Measurements from ENCODE around the gene SRP68.

SRP68 gene

GRCh38 chr17:76024353-76024752 lies 48.0 kb downstream of the SRP68 start:
- ATAC-seq: no peak
- TF ChIP-seq ARNTL (CRISPR knock-in tag; IDR thresholded peaks at IDR 0.05; ENCODE audit: borderline replicate concordance, low read depth) (no peak), TOX (CRISPR knock-in tag; IDR thresholded peaks at IDR 0.05; ENCODE audit: borderline replicate concordance) (no peak), OSR1 (CRISPR knock-in tag; IDR thresholded peaks at IDR 0.05) (no peak), CREB5 (CRISPR knock-in tag; IDR thresholded peaks at IDR 0.05; ENCODE audit: low read depth) (no peak), ZFP3 (CRISPR knock-in tag; IDR thresholded peaks at IDR 0.05) (no peak), GLIS3 (CRISPR knock-in tag; IDR thresholded peaks at IDR 0.05) (no peak), ISL1 (CRISPR knock-in tag; IDR thresholded peaks at IDR 0.05) (no peak), PATZ1 (CRISPR knock-in tag; IDR thresholded peaks at IDR 0.05; ENCODE audit: borderline replicate concordance) (no peak), ZNF8 (CRISPR knock-in tag; IDR thresholded peaks at IDR 0.05) (no peak)

GRCh38 chr17:76023900-76024237 lies 48.4 kb downstream of the SRP68 start:
- no peak for ATAC-seq
- TF ChIP-seq GLIS3 (CRISPR knock-in tag; IDR thresholded peaks at IDR 0.05) (no peak), CSDC2 (CRISPR knock-in tag; IDR thresholded peaks at IDR 0.05) (no peak), CSRNP3 (CRISPR knock-in tag; IDR thresholded peaks at IDR 0.05) (no peak), TOX (CRISPR knock-in tag; IDR thresholded peaks at IDR 0.05; ENCODE audit: borderline replicate concordance) (no peak), ZNF8 (CRISPR knock-in tag; IDR thresholded peaks at IDR 0.05) (no peak), ISL1 (CRISPR knock-in tag; IDR thresholded peaks at IDR 0.05) (no peak), SNAI2 (CRISPR knock-in tag; IDR thresholded peaks at IDR 0.05) (no peak), ZC3H10 (CRISPR knock-in tag; IDR thresholded peaks at IDR 0.05) (no peak), ZFP3 (CRISPR knock-in tag; IDR thresholded peaks at IDR 0.05) (no peak), CREB5 (CRISPR knock-in tag; IDR thresholded peaks at IDR 0.05; ENCODE audit: low read depth) (no peak), BACH2 (CRISPR knock-in tag; IDR thresholded peaks at IDR 0.05; ENCODE audit: borderline replicate concordance) (no peak), RARB (CRISPR knock-in tag; IDR thresholded peaks at IDR 0.05) (no peak), ARNTL (CRISPR knock-in tag; IDR thresholded peaks at IDR 0.05; ENCODE audit: borderline replicate concordance, low read depth) (no peak), OSR1 (CRISPR knock-in tag; IDR thresholded peaks at IDR 0.05) (no peak), ZNF70 (CRISPR knock-in tag; IDR thresholded peaks at IDR 0.05) (no peak)

GRCh38 chr17:76022973-76023899 lies 49.1 kb downstream of the SRP68 start:
- no peak for TF ChIP-seq ZFP30 (CRISPR knock-in tag; IDR thresholded peaks at IDR 0.05)
- no peak for TF ChIP-seq BACH2 (CRISPR knock-in tag; IDR thresholded peaks at IDR 0.05; ENCODE audit: borderline replicate concordance)
- TF ChIP-seq TSHZ2 (CRISPR knock-in tag; IDR thresholded peaks at IDR 0.05): no peak
- TF ChIP-seq CSDC2 (CRISPR knock-in tag; IDR thresholded peaks at IDR 0.05): no peak
- TF ChIP-seq ZNF70 (CRISPR knock-in tag; IDR thresholded peaks at IDR 0.05): no peak
- no peak for TF ChIP-seq ISL1 (CRISPR knock-in tag; IDR thresholded peaks at IDR 0.05)
- no peak for TF ChIP-seq ZNF565 (CRISPR knock-in tag; conservative IDR thresholded peaks at IDR 0.05; ENCODE audit: low read depth)
- no peak for TF ChIP-seq CSRNP3 (CRISPR knock-in tag; IDR thresholded peaks at IDR 0.05)
- TF ChIP-seq ZC3H10 (CRISPR knock-in tag; IDR thresholded peaks at IDR 0.05): no peak
- no peak for TF ChIP-seq TCF4 (CRISPR knock-in tag; IDR thresholded peaks at IDR 0.05; ENCODE audit: borderline replicate concordance)
- no peak for TF ChIP-seq SNAI2 (CRISPR knock-in tag; IDR thresholded peaks at IDR 0.05)
- TF ChIP-seq ESRRG (CRISPR knock-in tag; IDR thresholded peaks at IDR 0.05): no peak
- TF ChIP-seq RARB (CRISPR knock-in tag; IDR thresholded peaks at IDR 0.05): no peak
- no peak for TF ChIP-seq GLIS3 (CRISPR knock-in tag; IDR thresholded peaks at IDR 0.05)
- no peak for TF ChIP-seq PPARA (CRISPR knock-in tag; IDR thresholded peaks at IDR 0.05; ENCODE audit: borderline replicate concordance)
- ATAC-seq: no peak; the same call in 1 of the 3 replicates
